Measurements from ENCODE around the gene RNLS.

GRCh38 chr10:88538048-88538447, 45.1 kb downstream of the RNLS start:
- TF ChIP-seq, protein P1, sequence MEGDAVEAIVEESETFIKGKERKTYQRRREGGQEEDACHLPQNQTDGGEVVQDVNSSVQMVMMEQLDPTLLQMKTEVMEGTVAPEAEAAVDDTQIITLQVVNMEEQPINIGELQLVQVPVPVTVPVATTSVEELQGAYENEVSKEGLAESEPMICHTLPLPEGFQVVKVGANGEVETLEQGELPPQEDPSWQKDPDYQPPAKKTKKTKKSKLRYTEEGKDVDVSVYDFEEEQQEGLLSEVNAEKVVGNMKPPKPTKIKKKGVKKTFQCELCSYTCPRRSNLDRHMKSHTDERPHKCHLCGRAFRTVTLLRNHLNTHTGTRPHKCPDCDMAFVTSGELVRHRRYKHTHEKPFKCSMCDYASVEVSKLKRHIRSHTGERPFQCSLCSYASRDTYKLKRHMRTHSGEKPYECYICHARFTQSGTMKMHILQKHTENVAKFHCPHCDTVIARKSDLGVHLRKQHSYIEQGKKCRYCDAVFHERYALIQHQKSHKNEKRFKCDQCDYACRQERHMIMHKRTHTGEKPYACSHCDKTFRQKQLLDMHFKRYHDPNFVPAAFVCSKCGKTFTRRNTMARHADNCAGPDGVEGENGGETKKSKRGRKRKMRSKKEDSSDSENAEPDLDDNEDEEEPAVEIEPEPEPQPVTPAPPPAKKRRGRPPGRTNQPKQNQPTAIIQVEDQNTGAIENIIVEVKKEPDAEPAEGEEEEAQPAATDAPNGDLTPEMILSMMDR (conservative IDR thresholded peaks at IDR 0.05; ENCODE audit: low read depth, low read length): no peak
- TF ChIP-seq EZH2 (IDR thresholded peaks at IDR 0.05; ENCODE audit: borderline replicate concordance, low read depth, low read length, poor library complexity, severe bottlenecking): no peak

Data from A673 (cell line).